ENCODE data around the gene PHACTR3. TPM values are rescaled to one million over a fixed set of nuclear protein-coding genes. Genes with fewer than 3 reads are reported as not detected.

PHACTR3 gene
- total and polyA plus RNA-seq, 2 of the 8 experiments (the other 6 are each of a cell fraction or from before 2014, with no cell fraction given), result 0.05 to 0.13 TPM

DNA sequence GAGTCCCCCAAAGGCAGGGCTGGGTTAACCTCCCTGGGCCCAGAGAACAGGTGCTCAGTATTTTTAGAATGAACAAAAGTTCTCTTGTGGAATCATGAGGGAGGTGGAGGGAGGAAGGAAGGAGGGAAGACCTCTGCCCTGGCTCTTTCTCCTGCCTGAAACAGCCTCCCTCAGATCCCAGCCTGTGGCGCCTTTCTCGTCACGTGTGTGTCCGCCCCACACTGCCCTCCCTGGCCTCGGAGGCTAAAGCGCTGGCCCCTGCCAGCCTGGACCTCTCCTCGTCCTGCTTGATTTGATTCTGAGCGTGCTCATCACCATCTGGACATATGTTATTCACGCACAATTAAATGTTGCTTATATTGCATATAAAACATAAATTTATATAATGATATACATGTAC lies 40.9 kb downstream of the PHACTR3 start:
- no peak overlapping the region for H4K8ac ChIP-seq (ENCODE audit: extremely low read depth, insufficient read depth, low read length)
- no peaks in the 10 kb centered on the region for H3K36me3 ChIP-seq (ENCODE audit: control insufficient read depth in 2 of 4, insufficient read depth in 4 of 4, low read length in 3 of 4)
- H3K79me1 ChIP-seq (ENCODE audit: low read depth, low read length), result no peaks in the 10 kb centered on the region
- H4K91ac ChIP-seq (replicated peaks; ENCODE audit: insufficient read length, low read length), result no peak overlapping the region
- ChIA-PET CTCF (ENCODE audit: partially characterized antibody) (no interaction called here), POLR2A (ENCODE audit: partially characterized antibody) (no interaction called here)
- H2BK120ac ChIP-seq (replicated peaks; ENCODE audit: low read depth, low read length), result no peak overlapping the region
- no peaks in the 10 kb centered on the region for H4K20me1 ChIP-seq (replicated peaks in 1 of 2; ENCODE audit: control insufficient read depth in 1 of 2, insufficient read depth in 2 of 2, low read length in 2 of 2)
- H2BK20ac ChIP-seq (ENCODE audit: low read length), result no peak overlapping the region
- no peaks in the 10 kb centered on the region for H3K79me2 ChIP-seq (ENCODE audit: control insufficient read depth in 1 of 2, insufficient read depth in 2 of 2, low read length in 2 of 2)
- no peak overlapping the region for H3K4me2 ChIP-seq (ENCODE audit: insufficient read depth in 1 of 2, low read depth in 2 of 2, low read length in 2 of 2)
- no peak overlapping the region for H4K5ac ChIP-seq (ENCODE audit: insufficient read length, low read depth, low read length)
- no peak overlapping the region for H2AK5ac ChIP-seq (ENCODE audit: low read depth, low read length)
- no peak for DNase-seq (ENCODE audit: low read depth in 1 of 2, low spot score in 2 of 2)
- H3K18ac ChIP-seq (ENCODE audit: extremely low read depth, low read length), result no peak overlapping the region
- no peaks in the 10 kb centered on the region for H3K27me3 ChIP-seq (replicated peaks in 1 of 4; ENCODE audit: control insufficient read depth in 3 of 4, extremely low read depth in 1 of 4, insufficient read depth in 3 of 4, low read length in 3 of 4)
- H2BK5ac ChIP-seq (ENCODE audit: low read depth, low read length), result no peak overlapping the region
- no peak overlapping the region for H2BK12ac ChIP-seq (ENCODE audit: low read depth, low read length)
- H3K9me3 ChIP-seq (ENCODE audit: insufficient read depth in 2 of 2, low read depth in 1 of 2, low read length in 1 of 2), result peaks cover 77 to 88% of the 10 kb centered on the region in 2 experiments
- H3K27ac ChIP-seq (ENCODE audit: low read depth, low read length), result no peak overlapping the region
- FAIRE-seq, result no peak
- no peak overlapping the region for H3K56ac ChIP-seq (replicated peaks; ENCODE audit: insufficient read length, low read depth, low read length)
- H3K4ac ChIP-seq (replicated peaks; ENCODE audit: insufficient read length, low read depth, low read length), result no peak overlapping the region
- no peak overlapping the region for H3K23ac ChIP-seq (ENCODE audit: insufficient read length)
- no peak overlapping the region for H2BK15ac ChIP-seq (ENCODE audit: low read length)
- whole genome bisulfite sequencing, 2 experiments (ENCODE audit: extremely low coverage in 1 of 2, insufficient coverage in 1 of 2, insufficient read length in 1 of 2, insufficient replicate concordance in 2 of 2, low coverage in 1 of 2, low lambda C conversion rate in 2 of 2, missing lambda C conversion rate in 1 of 2), result 88% methylated on average over 9 of the region's 9 CpGs; no CpG with 5 or more reads in 1 of the 2 experiments
- no peaks in the 10 kb centered on the region for H3K4me1 ChIP-seq (replicated peaks in 1 of 4; ENCODE audit: control insufficient read depth in 3 of 4, insufficient read depth in 4 of 4, low read length in 3 of 4)
- H3K14ac ChIP-seq (ENCODE audit: insufficient read length), result no peak overlapping the region
- no peak overlapping the region for H3K9ac ChIP-seq (replicated peaks in 1 of 4; ENCODE audit: extremely low read depth in 1 of 4, low read depth in 3 of 4, low read length in 3 of 4)
- H3K23me2 ChIP-seq (ENCODE audit: low read depth, low read length), result no peaks in the 10 kb centered on the region; the same call in 1 of the 2 replicates
- no peak overlapping the region for H3K4me3 ChIP-seq (ENCODE audit: extremely low read depth in 1 of 4, insufficient read depth in 2 of 4, low read depth in 3 of 4, low read length in 4 of 4)
- no peak overlapping the region for H2AFZ ChIP-seq (ENCODE audit: low read length)
- TF ChIP-seq CREB1 (IDR thresholded peaks at IDR 0.05), result no peak
- TF ChIP-seq HDAC6 (IDR thresholded peaks at IDR 0.05; ENCODE audit: low read depth, low read length), result no peak
- TF ChIP-seq TBP (IDR thresholded peaks at IDR 0.05; ENCODE audit: low read depth, low read length), result no peak
- TF ChIP-seq SP4 (IDR thresholded peaks at IDR 0.05; ENCODE audit: low read length), result no peak
- no peak for TF ChIP-seq TEAD4 (IDR thresholded peaks at IDR 0.05; ENCODE audit: low read depth, low read length)
- no peak for TF ChIP-seq RNF2 (IDR thresholded peaks at IDR 0.05; ENCODE audit: borderline replicate concordance, low read depth, low read length, missing control alignments, poor library complexity, severe bottlenecking)
- no peak for TF ChIP-seq POU5F1 (IDR thresholded peaks at IDR 0.05; ENCODE audit: low read depth, low read length)
- no peak for TF ChIP-seq PHF8 (conservative IDR thresholded peaks at IDR 0.05; ENCODE audit: low read depth, low read length)
- TF ChIP-seq KDM1A (IDR thresholded peaks at IDR 0.05; ENCODE audit: borderline replicate concordance, low read length), result no peak
- no peak for TF ChIP-seq MAFK (IDR thresholded peaks at IDR 0.05; ENCODE audit: low read depth, low read length)
- TF ChIP-seq YY1 (IDR thresholded peaks at IDR 0.05; ENCODE audit: low read depth, low read length), result no peak
- TF ChIP-seq ZNF274 (IDR thresholded peaks at IDR 0.05; ENCODE audit: borderline replicate concordance, extremely low read depth, low read length), result no peak
- TF ChIP-seq TCF12 (IDR thresholded peaks at IDR 0.05; ENCODE audit: low read depth, low read length), result no peak
- no peak for TF ChIP-seq GTF2F1 (IDR thresholded peaks at IDR 0.05; ENCODE audit: borderline replicate concordance, low read depth, low read length)
- TF ChIP-seq TAF7 (optimal IDR thresholded peaks at IDR 0.05; ENCODE audit: borderline replicate concordance, low read depth, low read length), result no peak
- no peak for TF ChIP-seq SP2 (IDR thresholded peaks at IDR 0.05; ENCODE audit: low read length)
